ENCODE data around the gene MYH7. TPM values are rescaled to one million over a fixed set of nuclear protein-coding genes. Genes with fewer than 3 reads are reported as not detected.

Gene MYH7
- total RNA-seq = not detected in 2 replicates

GRCh38 chr14:23435543-23436326 is at the start of gene MYH7:
MYH7 (minus strand) TSS chr14:23435660; CDS start chr14:23433732, 1,928 bp downstream.

DNA sequence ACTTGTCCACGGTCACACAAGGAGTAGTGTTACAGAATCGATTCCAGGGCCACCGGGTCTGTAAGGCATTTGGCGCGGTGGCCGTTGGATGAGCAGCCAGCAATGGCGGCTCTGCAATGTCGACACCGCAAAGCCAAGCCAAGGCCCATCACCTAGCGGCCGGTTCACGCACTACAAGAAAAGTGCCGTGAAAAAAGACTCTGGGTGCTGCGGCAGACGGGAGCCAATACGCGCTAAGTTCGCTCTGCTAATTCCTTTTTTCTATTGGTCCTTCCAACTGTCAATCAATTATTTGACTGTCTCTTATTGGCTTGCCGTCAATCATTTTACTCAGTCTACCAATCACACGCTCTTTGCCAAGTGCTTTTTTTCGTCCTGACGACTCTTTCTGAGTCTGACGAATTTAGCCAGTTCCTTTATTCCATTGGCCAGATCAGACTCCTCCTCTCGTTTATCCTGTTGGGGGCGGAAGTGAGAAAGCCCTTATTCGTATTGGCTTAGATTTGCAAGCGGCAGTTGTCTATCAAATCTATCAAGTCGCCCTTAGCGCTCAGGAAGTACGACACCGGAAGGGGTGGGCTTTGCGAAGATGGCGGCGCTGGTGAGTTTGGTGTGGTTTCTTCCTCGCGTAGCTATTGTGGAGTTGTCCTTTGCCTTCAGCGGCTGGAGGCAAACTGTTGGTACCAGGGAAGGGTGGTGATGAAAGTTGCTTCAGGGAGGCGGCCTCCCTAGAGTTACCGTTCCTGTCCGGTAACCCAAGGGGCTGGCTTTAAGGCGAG is 33.9 kb upstream of the MYH7 start, which contains the start of gene NGDN:
Gene NGDN (plus strand): TSS at position 577 of the 779 bp plus-strand sequence. CDS start 13 bp downstream, at position 590.

GRCh38 chr14:23407516-23408306 is 27.7 kb downstream of the MYH7 start, which contains the start of gene MYH6:
MYH6 (minus strand) TSS chr14:23408273; CDS start chr14:23407223, 1,050 bp downstream.

GRCh38 chr14:23376482-23377197 is 58.8 kb downstream of the MYH7 start, which contains the start of gene CMTM5:
CMTM5 (plus strand) TSS chr14:23377046; CDS start chr14:23377252, 206 bp downstream.

GRCh38 chr14:23372509-23372908 is 63.0 kb downstream of the MYH7 start, which contains the start of gene IL25:
IL25 (plus strand) TSS chr14:23372809.

DNA sequence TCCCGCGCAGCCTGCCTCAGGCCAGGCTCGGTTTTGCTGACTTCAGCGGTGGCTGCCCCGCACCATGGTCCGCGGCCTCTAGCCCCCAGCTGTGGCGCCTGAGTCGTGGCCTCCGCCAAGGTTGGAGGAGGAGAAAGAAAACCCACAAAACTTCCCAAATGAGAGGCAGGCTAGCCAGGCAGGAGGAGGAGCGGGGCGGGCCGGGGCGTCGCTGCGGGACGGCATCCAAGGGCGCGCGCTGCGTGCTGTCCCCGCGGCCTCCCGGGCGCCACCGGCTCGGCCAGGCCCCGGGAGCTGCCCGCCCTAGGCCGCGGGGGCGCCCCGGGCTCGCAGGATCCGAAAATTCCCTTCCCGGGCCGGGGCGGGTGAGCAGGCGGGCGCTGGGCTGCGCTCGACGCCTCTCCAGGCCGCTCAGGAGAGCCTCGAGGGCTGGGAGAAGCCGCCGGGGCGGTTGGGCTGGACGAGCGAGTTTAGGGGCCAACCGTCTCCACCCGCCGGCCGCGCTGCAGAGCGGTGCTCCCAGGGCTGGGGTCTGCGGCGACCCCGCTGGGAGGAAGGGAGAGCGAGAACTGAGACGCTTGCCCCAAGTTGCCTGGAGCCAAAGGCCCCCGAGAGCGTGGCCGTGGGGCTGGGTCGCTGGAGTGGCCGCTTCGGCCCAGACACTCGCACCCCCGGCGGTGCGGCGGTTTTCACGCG is 70.3 kb downstream of the MYH7 start, which contains the start of gene EFS:
Gene EFS (minus strand): TSS at position 137 of the 696 bp plus-strand sequence. CDS start 147 bp downstream, outside the sequence.

Other genes starting within 250 kb of the MYH7 start
- gene RNF212B, start 197.7 kb downstream of the MYH7 start, total RNA-seq = not detected in 2 replicates
- gene HOMEZ, start 149.5 kb downstream of the MYH7 start, total RNA-seq = 5.1 and 13.2 TPM in 2 replicates
- gene PPP1R3E, start 132.8 kb downstream of the MYH7 start, total RNA-seq = 2.7 and 3.1 TPM in 2 replicates
- gene BCL2L2, start 128.8 kb downstream of the MYH7 start, total RNA-seq = 34.5 and 36.4 TPM in 2 replicates
- 81.3 and 91.4 TPM in 2 replicates for gene PABPN1, start 114.2 kb downstream of the MYH7 start, total RNA-seq
- 1.0 and 4.9 TPM in 2 replicates for gene SLC22A17, start 82.8 kb downstream of the MYH7 start, total RNA-seq
- 6.2 and 14.2 TPM in 2 replicates for gene EFS, start 70.5 kb downstream of the MYH7 start, total RNA-seq
- not detected in 2 replicates for gene IL25, start 62.9 kb downstream of the MYH7 start, total RNA-seq
- not detected in 2 replicates for gene CMTM5, start 58.6 kb downstream of the MYH7 start, total RNA-seq
- gene MYH6, start 27.4 kb downstream of the MYH7 start, total RNA-seq = not detected in 2 replicates
- 49.6 and 50.5 TPM in 2 replicates for gene NGDN, start 34.0 kb upstream of the MYH7 start, total RNA-seq
- under 0.01 and 0.43 TPM in 2 replicates for gene ZFHX2, start 116.1 kb upstream of the MYH7 start, total RNA-seq
- 7.5 and 8.1 TPM in 2 replicates for gene THTPA, start 120.6 kb upstream of the MYH7 start, total RNA-seq
- gene AP1G2, start 132.1 kb upstream of the MYH7 start, total RNA-seq = 28.7 and 54.4 TPM in 2 replicates
- gene JPH4, start 143.1 kb upstream of the MYH7 start, total RNA-seq = not detected in 2 replicates
- gene DHRS2, start 200.7 kb upstream of the MYH7 start, total RNA-seq = under 0.01 and 0.07 TPM in 2 replicates

Measured in nasal cavity respiratory epithelium epithelial cell of viscerocranial mucosa (primary cell).